Adrenal gland (tissue), 12 donors: ENCODE results near the gene CAND2. TPM values are rescaled to one million over a fixed set of nuclear protein-coding genes. Genes with fewer than 3 reads are reported as not detected.

ENCODE experiments used
- DNase-seq, 7 donors: peaks; one replicate each; pipeline ENCODE4 v3.0.0-alpha.2; 2019 to 2020
- H3K27ac ChIP-seq, 5 donors: fragments of 200-600 bp; sonication (generic) in 4 of 5; 1 replicate in 3 of 5; 2 replicates in 2 of 5; pipeline versions ENCODE4 v1.5.1 to v1.8.0; 2016 to 2020; ENCODE audit warnings: mild to moderate bottlenecking in 1 of 5
- H3K27me3 ChIP-seq: fragments of 200-600 bp; 2 replicates; pipeline ENCODE4 v1.8.0; 2021
- H3K36me3 ChIP-seq, 2 donors: fragments of 200-600 bp; replicated peaks in 1 of 2; 1 replicate in 1 of 2; 2 replicates in 1 of 2; pipeline versions ENCODE4 v1.5.1 to v1.8.0; 2018 to 2022
- H3K4me1 ChIP-seq, 2 donors: fragments of 200-600 bp; replicated peaks in 1 of 2; 1 replicate in 1 of 2; 2 replicates in 1 of 2; pipeline versions ENCODE4 v1.5.1 to v1.8.0; 2018 to 2021
- H3K4me3 ChIP-seq, 4 donors: fragments of 200-600 bp; sonication (generic) in 3 of 4; one replicate each; pipeline ENCODE4 v1.5.1; 2016 to 2018
- H3K9me3 ChIP-seq, 3 donors: fragments of 200-600 bp; sonication (generic) in 1 of 3; replicated peaks in 1 of 3; 1 replicate in 2 of 3; 2 replicates in 1 of 3; pipeline versions ENCODE4 v1.5.1 to v1.8.0; 2016 to 2021
- POLR2A ChIP-seq, 2 donors: fragments of 450-650 bp; IDR thresholded peaks; one replicate each; pipeline ENCODE4 v1.6.1; 2017; ENCODE audit warnings: antibody characterized with exemption in 2 of 2, mild to moderate bottlenecking in 2 of 2, moderate library complexity in 1 of 2
- WGBS, 4 donors: extraction: QIAGEN DNeasy Blood & Tissue Kit in 2 of 4; methylation state at CpG; one replicate each; pipeline versions ENCODE4 v1.1.5 to v1.1.7; 2013 to 2017; 5-methylcytosine and 5-hydroxymethylcytosine counted together
- intact Hi-C, 2 donors: fragments of 100-400 bp; cut with DNase I; formaldehyde crosslinking; loops; one replicate each; pipeline versions ENCODE4 v1.14.1 to v1.15.0; 2022 to 2023
- polyA plus RNA-seq, 3 donors: library from polyadenylated mRNA; stranded (reverse); fragments of 200-250 nt in 2 of 3; fragments of 350-450 nt in 1 of 3; fragmentation: Illumina TruSeq in 1 of 3; extraction: RNeasy Lipid Tissue Mini Kit (QIAGEN cat#74804) in 1 of 3; gene quantifications; one replicate each; pipeline ENCODE4 v1.2.3, GENCODE V29; 2013 to 2014
- total RNA-seq, 9 donors: library from RNA; depleted of rRNA in 4 of 9; stranded (reverse); fragments of >200 nt in 4 of 9; fragments of 120-200 nt in 1 of 9; fragmentation: NEBNext Ultra II Directional in 1 of 9; extraction: Animal tissue kit (Norgen Biotek cat#: 25700) in 1 of 9; gene quantifications; one replicate each; pipeline versions ENCODE4 v1.1.0 to v1.2.4, GENCODE V29; 2013 to 2023
- TF ChIP-seq, protein P1 (sequence below), 6 experiments: fragments of 450-650 bp in 4 of 6; fragments of 200-600 bp in 2 of 6; sonication (generic) in 1 of 6; IDR thresholded peaks; 1 replicate in 5 of 6; 2 replicates in 1 of 6; pipeline versions ENCODE4 v1.5.1 to v1.8.0; 2016 to 2021; ENCODE audit warnings: antibody characterized with exemption in 6 of 6, mild to moderate bottlenecking in 2 of 6, moderate library complexity in 1 of 6
- donor health status: healthy with polysubstance abuse.
- donor health status: Bipolar disorder and iron deficiency.
- donor health status: DM: yes; HTN: yes; CAD: no.
- donor health status: DM: no; HTN: no; CAD: no.
- donor health status: DM: no; HTN: no; CAD: no.
- donor health status: DM: yes; HTN: yes; CAD: no.

Gene CAND2
- total and polyA plus RNA-seq, 12 donors = 1.1 to 17.9 (median 7.6) TPM

GRCh38 chr3:12869035-12869621 lies 72.6 kb downstream of the CAND2 start:
- H3K27me3 ChIP-seq = no peaks in the 10 kb centered on the region
- DNase-seq = peak; percentile 41 to 80 (median 70)
- H3K4me1 ChIP-seq = peaks cover 0 to 8% of the 10 kb centered on the region in 2 donors
- TF ChIP-seq, protein P1, sequence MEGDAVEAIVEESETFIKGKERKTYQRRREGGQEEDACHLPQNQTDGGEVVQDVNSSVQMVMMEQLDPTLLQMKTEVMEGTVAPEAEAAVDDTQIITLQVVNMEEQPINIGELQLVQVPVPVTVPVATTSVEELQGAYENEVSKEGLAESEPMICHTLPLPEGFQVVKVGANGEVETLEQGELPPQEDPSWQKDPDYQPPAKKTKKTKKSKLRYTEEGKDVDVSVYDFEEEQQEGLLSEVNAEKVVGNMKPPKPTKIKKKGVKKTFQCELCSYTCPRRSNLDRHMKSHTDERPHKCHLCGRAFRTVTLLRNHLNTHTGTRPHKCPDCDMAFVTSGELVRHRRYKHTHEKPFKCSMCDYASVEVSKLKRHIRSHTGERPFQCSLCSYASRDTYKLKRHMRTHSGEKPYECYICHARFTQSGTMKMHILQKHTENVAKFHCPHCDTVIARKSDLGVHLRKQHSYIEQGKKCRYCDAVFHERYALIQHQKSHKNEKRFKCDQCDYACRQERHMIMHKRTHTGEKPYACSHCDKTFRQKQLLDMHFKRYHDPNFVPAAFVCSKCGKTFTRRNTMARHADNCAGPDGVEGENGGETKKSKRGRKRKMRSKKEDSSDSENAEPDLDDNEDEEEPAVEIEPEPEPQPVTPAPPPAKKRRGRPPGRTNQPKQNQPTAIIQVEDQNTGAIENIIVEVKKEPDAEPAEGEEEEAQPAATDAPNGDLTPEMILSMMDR (IDR thresholded peaks at IDR 0.05) = no peak
- no peak for TF ChIP-seq POLR2A (IDR thresholded peaks at IDR 0.05)
- 10 to 12% (median 11%) methylated on average over 3 to 28 of the region's 28 CpGs; no CpG with 5 or more reads in 1 of the 4 donors for WGBS, 4 donors
- no peaks in the 10 kb centered on the region for H3K9me3 ChIP-seq
- intact Hi-C loops = no loop called here
- H3K36me3 ChIP-seq = no peaks in the 10 kb centered on the region
- H3K4me3 ChIP-seq = peak overlapping the region in 2 of 4 donors; percentile 13 to 28
- H3K27ac ChIP-seq = peak overlapping the region in 2 of 5 donors; percentile 66 to 78

DNA sequence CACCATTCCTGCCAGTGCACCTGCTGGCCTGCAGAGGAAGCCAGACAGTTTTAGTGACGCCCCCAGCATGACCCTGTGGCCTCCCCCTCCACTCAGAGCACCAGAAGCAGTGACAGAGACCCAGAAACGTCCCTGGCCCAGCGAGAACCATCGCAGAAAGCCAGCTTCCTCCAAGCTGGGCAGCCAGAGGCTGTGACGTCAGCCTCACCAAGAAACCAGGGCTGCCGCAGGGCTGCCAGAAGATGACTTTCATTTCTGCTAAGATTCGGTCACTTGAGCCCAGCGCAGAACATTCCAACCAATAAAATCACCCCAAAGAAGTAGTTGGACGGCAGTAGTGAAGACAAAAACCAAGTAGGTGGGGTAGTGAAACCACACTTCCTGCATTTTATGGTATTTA lies 74.5 kb downstream of the CAND2 start:
- 67 to 74% (median 72%) methylated on average over 8 to 9 of the region's 9 CpGs for WGBS, 4 donors
- TF ChIP-seq, protein P1 (IDR thresholded peaks at IDR 0.05) = no peak
- no peak for TF ChIP-seq POLR2A (IDR thresholded peaks at IDR 0.05)
- H3K36me3 ChIP-seq = no peaks in the 10 kb centered on the region
- no peaks in the 10 kb centered on the region for H3K27me3 ChIP-seq
- no peaks in the 10 kb centered on the region for H3K9me3 ChIP-seq
- intact Hi-C loops = no loop called here
- peak in 1 of 7 donors; percentile 64 for DNase-seq
- no peak overlapping the region for H3K27ac ChIP-seq
- no peak overlapping the region for H3K4me3 ChIP-seq
- H3K4me1 ChIP-seq = peaks cover 2 to 8% of the 10 kb centered on the region in 2 donors

- H3K27ac ChIP-seq = no peak overlapping the region
- whole genome bisulfite sequencing, 4 donors = 83 to 86% (median 85%) methylated on average over 11 to 12 of the region's 12 CpGs
Measured at GRCh38 chr3:12871404-12871983, 75.0 kb downstream of the CAND2 start.

More at GRCh38 chr3:12871404-12871983, 75.0 kb downstream of the CAND2 start:
- peaks cover 8% of the 10 kb centered on the region in 2 donors for H3K4me1 ChIP-seq
- no peaks in the 10 kb centered on the region for H3K36me3 ChIP-seq
- H3K4me3 ChIP-seq = no peak overlapping the region
- H3K27me3 ChIP-seq = no peaks in the 10 kb centered on the region
- intact Hi-C loops = no loop called here
- no peaks in the 10 kb centered on the region for H3K9me3 ChIP-seq
- DNase-seq = no peak
- no peak for TF ChIP-seq POLR2A (IDR thresholded peaks at IDR 0.05)
- TF ChIP-seq, protein P1 (IDR thresholded peaks at IDR 0.05) = no peak
